ENCODE measurements around the gene IGFBP7. TPM values are rescaled to one million over a fixed set of nuclear protein-coding genes. Genes with fewer than 3 reads are reported as not detected.

Gene IGFBP7
- polyA plus RNA-seq, 1 experiment = 2,028 TPM

DNA sequence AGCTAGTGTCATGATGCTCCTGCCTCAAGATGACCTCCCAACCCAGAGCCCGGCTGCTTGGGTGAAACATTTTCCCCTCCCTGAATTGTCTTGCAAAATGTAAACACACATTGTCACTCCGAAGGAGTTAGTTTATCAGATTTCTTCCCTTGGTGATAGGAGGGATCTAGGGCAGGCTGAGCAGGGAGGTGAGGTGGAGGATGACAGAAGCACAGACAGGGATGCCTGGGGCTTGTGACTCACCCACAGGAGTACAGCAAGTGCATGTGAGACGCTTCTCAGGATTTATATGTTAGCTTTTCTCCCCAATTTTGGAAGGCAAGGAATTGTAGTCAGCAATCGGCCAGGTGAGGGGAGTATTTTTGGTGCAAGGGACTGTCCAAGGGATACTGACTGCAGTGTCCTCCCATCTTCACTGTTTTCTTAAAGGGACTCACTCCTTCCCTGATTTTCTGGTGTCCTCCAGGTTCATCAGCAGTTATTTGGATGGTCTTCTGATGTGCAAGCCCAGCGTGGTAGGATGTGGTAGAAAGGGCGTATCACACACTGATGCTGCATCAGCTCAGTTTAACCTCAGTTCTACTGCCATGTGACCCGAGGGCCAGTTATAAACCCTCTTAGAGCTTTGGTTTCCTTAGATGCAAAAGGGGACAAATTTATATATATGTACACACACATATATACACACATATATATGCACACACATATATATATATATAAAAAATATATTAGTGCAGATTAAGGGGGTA lies 46.2 kb upstream of the IGFBP7 start:
- no peak for DNase-seq (ENCODE audit: low read depth)
- ChIA-PET POLR2A (no interaction called here), CTCF (interaction anchor here (1.0 to 2.1 kb wide), 3 partner anchors 7 to 118 kb away, joined by 4 to 11 read pairs (median 4); no protein-coding TSS in a partner anchor)
- Histone ChIP-seq H3K27me3 (ENCODE audit: control insufficient read depth, insufficient read depth, low read length) (no peaks in the 10 kb centered on the region), H3K4me3 (ENCODE audit: low read depth, low read length) (no peak overlapping the region), H3K36me3 (ENCODE audit: control insufficient read depth, insufficient read depth, low read length) (no peaks in the 10 kb centered on the region)
- TF ChIP-seq, protein P1, sequence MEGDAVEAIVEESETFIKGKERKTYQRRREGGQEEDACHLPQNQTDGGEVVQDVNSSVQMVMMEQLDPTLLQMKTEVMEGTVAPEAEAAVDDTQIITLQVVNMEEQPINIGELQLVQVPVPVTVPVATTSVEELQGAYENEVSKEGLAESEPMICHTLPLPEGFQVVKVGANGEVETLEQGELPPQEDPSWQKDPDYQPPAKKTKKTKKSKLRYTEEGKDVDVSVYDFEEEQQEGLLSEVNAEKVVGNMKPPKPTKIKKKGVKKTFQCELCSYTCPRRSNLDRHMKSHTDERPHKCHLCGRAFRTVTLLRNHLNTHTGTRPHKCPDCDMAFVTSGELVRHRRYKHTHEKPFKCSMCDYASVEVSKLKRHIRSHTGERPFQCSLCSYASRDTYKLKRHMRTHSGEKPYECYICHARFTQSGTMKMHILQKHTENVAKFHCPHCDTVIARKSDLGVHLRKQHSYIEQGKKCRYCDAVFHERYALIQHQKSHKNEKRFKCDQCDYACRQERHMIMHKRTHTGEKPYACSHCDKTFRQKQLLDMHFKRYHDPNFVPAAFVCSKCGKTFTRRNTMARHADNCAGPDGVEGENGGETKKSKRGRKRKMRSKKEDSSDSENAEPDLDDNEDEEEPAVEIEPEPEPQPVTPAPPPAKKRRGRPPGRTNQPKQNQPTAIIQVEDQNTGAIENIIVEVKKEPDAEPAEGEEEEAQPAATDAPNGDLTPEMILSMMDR (IDR thresholded peaks at IDR 0.05; ENCODE audit: insufficient read depth, low read depth, low read length) = no peak

DNA sequence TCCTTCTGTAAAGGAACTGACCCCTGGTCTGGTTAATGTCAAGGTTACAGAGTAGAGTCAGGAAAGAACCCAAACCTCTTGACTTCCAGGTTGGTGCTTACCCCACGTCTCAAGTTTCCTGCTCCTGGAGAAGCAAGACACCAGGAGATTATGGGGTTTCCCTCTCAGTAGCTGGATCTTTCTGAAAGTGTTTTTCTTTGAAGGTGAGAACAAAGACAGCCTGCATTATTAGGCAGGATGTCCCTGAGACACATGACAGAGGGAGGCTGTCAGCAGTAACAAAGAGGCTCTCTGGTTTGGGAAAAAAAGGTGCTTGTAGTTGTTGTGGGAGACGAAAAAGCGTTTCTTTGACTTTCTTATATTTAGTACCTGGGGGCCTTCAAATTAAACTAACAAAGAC lies 44.7 kb upstream of the IGFBP7 start:
- no peaks in the 10 kb centered on the region for H3K36me3 ChIP-seq (ENCODE audit: control insufficient read depth, insufficient read depth, low read length)
- TF ChIP-seq, protein P1 (IDR thresholded peaks at IDR 0.05; ENCODE audit: insufficient read depth, low read depth, low read length) = no peak
- CTCF ChIA-PET = interaction anchor here (0.5 to 2.1 kb wide), 3 partner anchors 9 to 1407 kb away, joined by 3 to 11 read pairs (median 3); no protein-coding TSS in a partner anchor

DNA sequence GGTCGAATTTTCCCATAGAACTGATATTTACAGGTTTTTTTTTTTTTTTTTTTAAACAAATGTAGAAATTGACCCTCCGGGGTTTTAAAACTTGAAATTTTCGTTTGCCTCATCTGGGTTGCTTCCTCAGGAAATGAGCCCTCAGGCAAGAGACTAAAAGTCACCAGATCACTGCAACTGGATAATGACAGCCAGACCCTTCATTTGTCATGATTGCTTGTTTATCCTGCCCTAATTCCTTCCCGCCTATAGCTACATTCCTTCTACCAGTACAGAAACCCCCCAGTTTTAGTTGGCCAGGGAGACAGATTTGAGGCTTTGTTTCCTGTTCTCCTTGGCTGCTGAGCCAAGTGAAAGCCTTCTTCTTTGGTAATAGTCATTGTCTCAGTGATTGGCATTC lies 44.0 kb upstream of the IGFBP7 start:
- H3K36me3 ChIP-seq (ENCODE audit: control insufficient read depth, insufficient read depth, low read length) = no peaks in the 10 kb centered on the region
- ChIA-PET CTCF (interaction anchor here (0.9 to 2.4 kb wide), 3 partner anchors 8 to 10 kb away, joined by 3 to 19 read pairs (median 11); no protein-coding TSS in a partner anchor), POLR2A (no interaction called here)
- TF ChIP-seq, protein P1 (IDR thresholded peaks at IDR 0.05; ENCODE audit: insufficient read depth, low read depth, low read length) = no peak
- no peak overlapping the region for H3K4me3 ChIP-seq (ENCODE audit: low read depth, low read length)
- no peak for DNase-seq (ENCODE audit: low read depth)
- H3K27me3 ChIP-seq (ENCODE audit: control insufficient read depth, insufficient read depth, low read length) = no peaks in the 10 kb centered on the region

More for the DNA sequence above, 44.7 kb upstream of the IGFBP7 start:
- DNase-seq (ENCODE audit: low read depth) = no peak
- POLR2A ChIA-PET = no interaction called here
- H3K4me3 ChIP-seq (ENCODE audit: low read depth, low read length) = no peak overlapping the region
- no peaks in the 10 kb centered on the region for H3K27me3 ChIP-seq (ENCODE audit: control insufficient read depth, insufficient read depth, low read length)

DNA sequence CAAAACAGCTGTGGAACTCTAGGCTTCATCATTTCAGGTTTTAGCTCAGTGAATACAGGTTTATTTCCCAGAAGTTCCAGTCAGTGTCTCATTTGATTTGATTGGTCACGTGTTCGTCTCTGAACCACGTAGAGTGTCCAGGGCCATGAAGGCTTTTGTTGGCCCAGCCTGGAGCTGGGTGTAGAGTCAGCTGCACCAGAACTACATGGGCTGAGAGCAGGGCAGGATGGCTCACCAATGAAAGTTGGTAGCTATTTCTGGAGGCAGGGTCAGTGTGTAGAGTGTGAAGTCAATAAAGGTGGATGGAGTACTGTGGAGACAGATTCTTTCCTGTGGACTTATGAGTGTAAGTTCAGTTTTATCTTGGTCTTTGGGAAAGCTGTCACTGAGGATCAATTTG lies 43.0 kb upstream of the IGFBP7 start:
- no peak overlapping the region for H3K4me3 ChIP-seq (ENCODE audit: low read depth, low read length)
- CTCF ChIA-PET = interaction anchor here (0.9 to 2.4 kb wide), 2 partner anchors 9 to 11 kb away, joined by 3 to 19 read pairs; no protein-coding TSS in a partner anchor
- POLR2A ChIA-PET = no interaction called here
- H3K27me3 ChIP-seq (ENCODE audit: control insufficient read depth, insufficient read depth, low read length) = no peaks in the 10 kb centered on the region
- no peaks in the 10 kb centered on the region for H3K36me3 ChIP-seq (ENCODE audit: control insufficient read depth, insufficient read depth, low read length)
- TF ChIP-seq, protein P1 (IDR thresholded peaks at IDR 0.05; ENCODE audit: insufficient read depth, low read depth, low read length) = no peak
- DNase-seq (ENCODE audit: low read depth) = no peak

DNA sequence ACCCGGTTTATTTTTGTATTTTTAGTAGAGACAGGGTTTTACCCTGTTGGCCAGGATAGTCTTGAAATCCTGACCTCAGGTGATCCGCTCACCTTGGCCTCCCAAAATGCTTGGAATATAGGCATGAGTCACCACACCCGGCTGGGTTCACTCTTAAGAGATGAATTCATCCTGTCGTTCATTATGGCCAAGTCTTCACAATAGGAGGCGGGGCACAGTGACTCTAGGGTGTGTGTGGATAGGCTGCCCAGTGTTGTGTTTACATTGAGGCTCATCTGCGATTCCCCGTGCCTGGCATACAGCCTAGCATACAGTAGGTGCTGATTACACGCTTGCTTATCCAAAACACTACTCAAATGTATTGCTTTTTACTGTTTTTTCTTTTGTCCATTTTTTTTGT lies 41.3 kb upstream of the IGFBP7 start:
- no peaks in the 10 kb centered on the region for H3K27me3 ChIP-seq (ENCODE audit: control insufficient read depth, insufficient read depth, low read length)
- POLR2A ChIA-PET = no interaction called here
- TF ChIP-seq, protein P1 (IDR thresholded peaks at IDR 0.05; ENCODE audit: insufficient read depth, low read depth, low read length) = no peak
- no peak overlapping the region for H3K4me3 ChIP-seq (ENCODE audit: low read depth, low read length)
- no peaks in the 10 kb centered on the region for H3K36me3 ChIP-seq (ENCODE audit: control insufficient read depth, insufficient read depth, low read length)
- CTCF ChIA-PET = interaction anchor here (2.4 to 4.0 kb wide), 2 partner anchors 12 kb away, joined by 19 to 21 read pairs; no protein-coding TSS in a partner anchor
- DNase-seq (ENCODE audit: low read depth) = no peak
